Endometrium (tissue), 2 donors: ENCODE results near the gene EIF3L.

Source experiments
- FAIRE-seq: peaks from 2 replicates; lab custom pipeline; 2012; peaks lifted over from hg19 to GRCh38; lab: Jason Lieb, UNC
- donor health status: control.
- donor health status: control.

The EIF3L gene

DNA sequence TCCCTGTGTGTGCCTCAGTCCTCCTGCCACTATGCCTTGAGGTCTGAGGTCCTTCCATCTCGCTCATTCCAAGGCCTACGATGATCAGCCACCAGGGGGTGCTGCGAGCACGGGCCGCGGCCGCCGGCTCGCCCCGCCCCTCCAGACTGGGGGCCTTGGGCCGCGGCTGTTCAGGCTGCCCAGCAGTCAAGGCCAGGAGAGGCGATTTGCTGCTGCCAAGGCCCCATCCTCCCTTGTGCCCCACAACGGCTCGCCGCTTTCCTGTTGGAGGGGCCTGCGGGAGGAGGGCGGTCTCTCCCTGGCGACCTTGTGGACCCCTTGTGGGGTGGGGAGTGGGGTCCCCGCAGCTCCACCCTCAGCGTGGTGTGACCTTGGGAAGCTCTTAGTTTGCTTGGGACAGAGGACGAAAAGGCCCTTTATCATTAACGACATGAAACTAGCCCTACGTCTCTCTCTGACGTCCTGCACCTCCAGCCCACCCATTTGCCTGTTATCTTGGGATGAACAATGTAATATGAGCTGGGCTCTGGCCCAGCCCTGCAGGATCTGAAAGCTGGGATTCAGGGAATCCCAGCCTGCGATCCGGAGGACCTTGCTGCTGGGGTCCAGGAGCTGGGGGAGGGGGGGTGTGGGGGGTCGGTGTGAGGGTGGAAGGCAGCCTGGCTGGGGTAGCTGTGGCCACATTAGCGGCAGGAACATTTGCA lies 31.4 kb upstream of the EIF3L start:
- no peak for FAIRE-seq

GRCh38 chr22:37818409-37819104 lies 30.7 kb upstream of the EIF3L start:
- no peak for FAIRE-seq

DNA sequence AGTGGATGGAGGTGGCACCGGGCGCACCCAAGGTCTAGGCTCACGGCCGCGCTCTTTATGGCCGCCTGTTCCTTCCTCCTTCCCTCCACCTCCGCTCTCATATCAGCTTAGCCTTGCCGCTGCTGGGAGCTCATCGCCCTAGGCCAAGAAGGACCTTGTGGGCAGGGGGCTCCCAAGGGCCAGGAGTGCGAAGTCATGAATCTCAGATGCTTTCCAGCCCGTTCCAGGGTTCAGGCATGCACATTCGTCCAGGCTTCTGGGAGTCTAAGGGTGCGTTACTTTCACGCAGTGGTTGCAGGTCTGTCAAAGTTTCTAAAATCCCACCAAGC lies 30.1 kb upstream of the EIF3L start:
- no peak for FAIRE-seq

GRCh38 chr22:37820350-37820749 lies 28.9 kb upstream of the EIF3L start:
- no peak for FAIRE-seq

GRCh38 chr22:37822079-37822833 lies 27.0 kb upstream of the EIF3L start:
- no peak for FAIRE-seq

DNA sequence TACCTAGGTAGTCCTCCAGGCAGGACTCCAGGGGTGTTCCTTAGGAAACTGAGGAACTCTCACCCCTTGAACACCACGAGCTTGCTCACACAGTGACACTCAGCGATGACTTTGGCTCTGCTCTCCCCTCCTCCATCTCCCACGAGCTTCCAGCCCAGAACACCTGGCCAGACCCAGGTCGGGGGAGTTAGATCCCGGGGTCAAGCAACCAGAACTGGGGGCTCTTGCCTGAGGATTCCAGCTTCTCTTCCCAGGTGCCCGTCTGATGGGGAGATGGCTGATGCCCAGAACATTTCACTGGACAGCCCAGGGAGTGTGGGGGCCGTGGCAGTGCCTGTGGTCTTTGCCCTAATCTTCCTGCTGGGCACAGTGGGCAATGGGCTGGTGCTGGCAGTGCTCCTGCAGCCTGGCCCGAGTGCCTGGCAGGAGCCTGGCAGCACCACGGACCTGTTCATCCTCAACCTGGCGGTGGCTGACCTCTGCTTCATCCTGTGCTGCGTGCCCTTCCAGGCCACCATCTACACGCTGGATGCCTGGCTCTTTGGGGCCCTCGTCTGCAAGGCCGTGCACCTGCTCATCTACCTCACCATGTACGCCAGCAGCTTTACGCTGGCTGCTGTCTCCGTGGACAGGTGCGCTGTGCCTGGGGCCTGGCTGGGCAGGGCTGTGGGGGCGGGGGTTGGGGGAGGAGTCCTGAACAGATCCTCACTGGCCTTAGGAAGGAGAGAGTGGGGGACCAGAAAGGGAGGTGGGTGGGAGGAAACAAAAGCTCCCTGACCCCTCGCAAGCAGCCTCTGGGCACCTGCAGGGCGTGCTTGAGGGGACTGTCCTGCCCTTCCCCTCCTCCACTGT lies 25.9 kb upstream of the EIF3L start, which contains the start of gene GALR3:
GALR3 (plus strand) TSS at position 249 of the 852 bp plus-strand sequence; CDS start at position 274, 25 bp downstream.
- no peak for FAIRE-seq

DNA sequence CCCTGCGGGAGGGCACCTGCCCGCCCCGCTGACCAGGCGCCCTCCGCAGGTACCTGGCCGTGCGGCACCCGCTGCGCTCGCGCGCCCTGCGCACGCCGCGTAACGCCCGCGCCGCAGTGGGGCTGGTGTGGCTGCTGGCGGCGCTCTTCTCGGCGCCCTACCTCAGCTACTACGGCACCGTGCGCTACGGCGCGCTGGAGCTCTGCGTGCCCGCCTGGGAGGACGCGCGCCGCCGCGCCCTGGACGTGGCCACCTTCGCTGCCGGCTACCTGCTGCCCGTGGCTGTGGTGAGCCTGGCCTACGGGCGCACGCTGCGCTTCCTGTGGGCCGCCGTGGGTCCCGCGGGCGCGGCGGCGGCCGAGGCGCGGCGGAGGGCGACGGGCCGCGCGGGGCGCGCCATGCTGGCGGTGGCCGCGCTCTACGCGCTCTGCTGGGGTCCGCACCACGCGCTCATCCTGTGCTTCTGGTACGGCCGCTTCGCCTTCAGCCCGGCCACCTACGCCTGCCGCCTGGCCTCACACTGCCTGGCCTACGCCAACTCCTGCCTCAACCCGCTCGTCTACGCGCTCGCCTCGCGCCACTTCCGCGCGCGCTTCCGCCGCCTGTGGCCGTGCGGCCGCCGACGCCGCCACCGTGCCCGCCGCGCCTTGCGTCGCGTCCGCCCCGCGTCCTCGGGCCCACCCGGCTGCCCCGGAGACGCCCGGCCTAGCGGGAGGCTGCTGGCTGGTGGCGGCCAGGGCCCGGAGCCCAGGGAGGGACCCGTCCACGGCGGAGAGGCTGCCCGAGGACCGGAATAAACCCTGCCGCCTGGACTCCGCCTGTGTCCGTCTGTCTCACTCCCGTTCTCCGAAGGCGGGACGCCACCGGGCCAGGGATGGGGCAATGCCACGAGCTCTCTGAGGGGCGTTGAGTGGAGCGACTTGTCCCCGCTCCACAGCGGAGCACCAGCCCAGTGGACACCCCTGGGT lies 24.3 kb upstream of the EIF3L start:
- no peak for FAIRE-seq

DNA sequence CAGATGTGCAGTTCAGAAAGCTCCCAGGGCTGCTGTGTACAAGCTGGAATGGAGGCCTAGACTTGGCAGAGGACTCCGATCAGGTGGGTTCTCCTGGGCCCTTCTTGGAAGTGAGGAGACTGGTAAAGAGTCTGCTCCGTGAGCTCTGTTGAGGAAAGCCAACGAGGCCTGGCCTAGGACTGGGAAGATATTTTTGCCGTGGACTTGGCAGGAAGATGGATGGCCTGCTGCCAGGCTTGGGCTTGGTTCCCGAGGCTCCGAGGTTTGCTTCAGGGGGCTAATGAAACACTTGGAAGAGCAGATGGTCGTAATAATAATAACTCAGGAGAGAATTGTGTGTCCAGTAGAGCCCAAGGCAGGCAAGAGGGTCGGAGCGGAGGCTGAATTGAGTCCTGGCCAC lies 22.2 kb upstream of the EIF3L start:
- FAIRE-seq = no peak

DNA sequence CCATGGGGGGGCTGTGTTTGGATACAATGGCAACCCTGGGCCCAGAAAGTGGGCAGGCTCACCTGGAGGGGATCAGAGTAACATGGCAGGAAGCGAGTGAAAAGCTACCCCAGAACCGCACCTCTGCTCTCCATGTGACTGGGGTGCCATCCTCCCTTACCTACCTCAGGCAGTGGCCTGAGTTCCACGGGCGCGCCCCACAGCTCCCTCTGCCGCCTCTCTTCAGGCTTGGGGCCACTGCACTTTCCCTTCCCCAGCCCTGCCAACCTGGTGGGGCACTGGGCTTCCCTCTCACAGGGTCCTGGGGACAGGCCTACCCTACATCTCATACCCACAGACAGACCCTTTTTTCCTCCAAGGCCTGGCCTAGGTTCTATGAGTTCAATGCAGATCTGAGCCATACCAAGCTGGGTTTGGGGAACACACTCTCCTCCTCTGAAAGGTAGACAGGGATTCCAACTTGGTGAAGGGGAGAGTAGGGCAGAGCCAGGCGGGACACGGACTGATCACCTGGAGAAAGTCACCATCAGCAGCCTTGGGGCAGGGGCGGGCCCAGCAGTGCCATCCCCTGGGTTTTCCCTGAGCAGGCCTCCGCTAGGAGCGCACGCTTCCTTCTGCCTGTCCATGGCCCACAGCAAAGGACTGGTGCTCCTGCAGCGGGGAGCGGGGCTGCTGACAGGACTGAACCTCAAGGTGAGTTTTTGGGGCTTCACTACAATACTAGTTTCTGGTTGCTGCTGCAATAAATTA lies 19.0 kb upstream of the EIF3L start:
- FAIRE-seq = no peak

GRCh38 chr22:37831472-37831871 lies 17.7 kb upstream of the EIF3L start:
- no peak for FAIRE-seq

GRCh38 chr22:37832022-37832857 lies 17.0 kb upstream of the EIF3L start:
- FAIRE-seq = no peak

GRCh38 chr22:37842015-37842793 lies 7.0 kb upstream of the EIF3L start:
- no peak for FAIRE-seq

GRCh38 chr22:37843741-37844089 lies 5.5 kb upstream of the EIF3L start:
- no peak for FAIRE-seq

DNA sequence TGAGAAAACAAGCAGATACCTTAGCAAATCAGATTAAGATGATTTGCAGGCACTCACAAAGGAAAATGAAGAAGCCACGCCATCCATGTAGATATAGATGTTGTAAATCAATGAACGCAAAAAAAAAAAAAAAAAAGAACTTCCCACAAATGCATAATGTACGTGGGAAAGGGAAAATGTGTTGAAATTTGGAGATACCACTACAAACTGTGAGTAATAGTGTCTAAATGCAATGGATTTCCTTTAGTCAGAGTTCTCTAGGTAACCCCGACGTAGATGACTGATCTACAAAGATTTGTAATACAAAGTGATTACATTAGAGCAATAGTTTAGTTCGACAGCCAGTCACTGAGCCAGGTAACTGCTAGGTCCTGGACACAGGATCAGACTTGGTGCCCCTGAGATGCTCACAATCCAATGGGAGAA lies 4.3 kb upstream of the EIF3L start:
- no peak for FAIRE-seq

DNA sequence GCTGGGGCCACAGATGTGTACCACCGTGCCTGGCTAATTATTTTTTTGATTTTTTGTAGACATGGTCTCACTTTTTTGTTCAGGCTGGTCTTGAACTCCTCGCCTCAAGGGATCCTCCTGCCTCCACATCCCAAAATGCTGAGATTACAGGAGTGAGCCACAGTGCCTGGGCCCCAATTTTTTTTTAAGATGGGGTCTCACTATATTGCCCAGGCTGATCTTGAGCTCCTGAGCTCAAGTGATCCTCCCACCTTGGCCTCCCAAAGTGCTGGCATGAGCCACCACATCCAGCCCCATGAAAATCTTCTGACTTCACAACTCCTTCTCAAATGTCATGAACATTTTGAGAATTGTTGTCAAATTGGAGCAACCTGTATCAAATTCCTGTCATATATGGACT lies 2.8 kb upstream of the EIF3L start:
- FAIRE-seq = no peak

DNA sequence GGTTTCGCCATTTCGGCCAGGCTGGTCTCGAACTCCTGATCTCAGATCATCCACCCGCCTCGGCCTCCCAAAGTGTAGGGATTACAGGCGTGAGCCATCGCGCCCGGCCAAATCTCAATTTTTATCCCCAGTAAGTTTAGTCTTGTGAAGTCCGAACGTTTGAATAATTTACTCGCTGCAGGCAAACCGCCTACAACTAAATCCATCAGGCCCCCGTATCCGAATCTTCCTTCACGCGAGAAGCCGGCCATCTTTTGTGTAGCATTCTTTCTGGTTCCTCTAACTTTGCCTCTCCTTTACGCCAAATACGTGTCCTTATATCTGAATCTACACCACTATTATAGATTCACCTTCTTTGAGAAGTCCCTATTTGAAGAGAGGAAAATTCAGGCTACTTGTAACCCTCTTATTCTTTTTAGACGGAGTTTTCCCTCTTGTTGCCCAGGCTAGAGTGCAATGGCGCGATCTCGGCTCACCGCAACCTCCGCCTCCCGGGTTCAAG lies 581 bp upstream of the EIF3L start:
- FAIRE-seq = no peak

DNA sequence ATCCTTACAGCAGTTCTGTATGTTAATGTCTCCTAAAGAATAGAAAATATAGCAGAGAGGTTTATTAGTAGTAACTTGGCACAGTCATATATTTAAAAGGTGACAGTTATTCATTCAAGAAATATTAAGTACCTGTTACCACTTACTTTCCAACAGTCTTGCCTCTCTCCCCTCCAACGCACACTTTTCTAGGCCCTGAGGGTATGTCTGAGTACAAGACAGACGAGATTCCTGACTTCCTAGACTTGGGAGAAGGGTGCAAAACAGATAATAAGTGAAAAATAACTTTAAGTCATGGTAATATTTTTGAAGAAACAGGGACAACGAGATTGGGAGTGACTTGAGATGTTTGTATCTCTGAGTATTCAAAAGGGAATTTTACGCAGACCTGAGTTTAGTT lies 1.6 kb downstream of the EIF3L start:
- no peak for FAIRE-seq

- FAIRE-seq = no peak
Observed at GRCh38 chr22:37852418-37852817, 3.2 kb downstream of the EIF3L start.
